Prostate gland (tissue), 2 donors: ENCODE measurements around the gene IFIH1.

Experiments
- CTCF ChIP-seq, 4 experiments: fragments of 200-600 bp in 2 of 4; fragments of 450-650 bp in 2 of 4; sonication (generic) in 2 of 4; IDR thresholded peaks; 1 replicate in 3 of 4; 2 replicates in 1 of 4; pipeline ENCODE4 v1.5.1; 2016 to 2019; ENCODE audit warnings: antibody characterized with exemption in 4 of 4, mild to moderate bottlenecking in 2 of 4, moderate library complexity in 2 of 4
- POLR2A ChIP-seq: fragments of 450-650 bp; IDR thresholded peaks from one replicate; pipeline ENCODE4 v1.6.1; 2016; ENCODE audit warnings: antibody characterized with exemption, mild to moderate bottlenecking

- TF ChIP-seq CTCF (IDR thresholded peaks at IDR 0.05) (no peak), POLR2A (no peak)
These were observed 25.0 kb upstream of the IFIH1 start for GRCh38 chr2:162343492-162343823.
